PC-9 (cell line): ENCODE data around the gene UBTD1. TPM values are rescaled to one million over a fixed set of nuclear protein-coding genes. Genes with fewer than 3 reads are reported as not detected.

Experiments used
- BruUV-seq: library from RNA; stranded (reverse); fragments of 400-500 nt; replicated peaks from 2 replicates; lab custom pipeline; 2021; lab: Mats Ljungman, UMichigan
- CTCF ChIA-PET: fragments of 300-600 bp; sonication (Branson Sonifier 250); formaldehyde crosslinking; loops from one replicate; lab custom pipeline; 2022; ENCODE audit warnings: antibody characterized with exemption; lab: Charles Lee
- POLR2A ChIA-PET: fragments of 300-600 bp; sonication (Branson Sonifier 250); formaldehyde crosslinking; loops from one replicate; lab custom pipeline; 2022; ENCODE audit warnings: antibody characterized with exemption; ENCODE audit not compliant: unreplicated experiment; lab: Charles Lee
- DNase-seq, 2 experiments: peaks; one replicate each; pipeline versions ENCODE4 v3.0.0 to v3.0.0-alpha.2; 2015 to 2022; ENCODE audit warnings: mixed read lengths in 1 of 2
- H2AFZ ChIP-seq: fragments of 200-600 bp; sonication (generic); 2 replicates; pipeline ENCODE4 v1.8.1; 2017; ENCODE audit warnings: antibody characterized with exemption
- H3F3A ChIP-seq: fragments of 200-600 bp; sonication (generic); 2 replicates; pipeline ENCODE4 v1.8.1; 2017; ENCODE audit warnings: antibody characterized with exemption, mild to moderate bottlenecking, low read depth; ENCODE audit not compliant: insufficient read depth
- H3K27ac ChIP-seq: fragments of 200-600 bp; sonication (generic); 2 replicates; pipeline ENCODE4 v1.6.1; 2016; ENCODE audit warnings: mixed run types
- H3K27me3 ChIP-seq: fragments of 200-600 bp; sonication (generic); 2 replicates; pipeline ENCODE4 v1.6.1; 2016; ENCODE audit warnings: low read depth, mixed run types; ENCODE audit not compliant: insufficient read depth
- H3K36me3 ChIP-seq: fragments of 200-600 bp; sonication (generic); 2 replicates; pipeline ENCODE4 v1.6.1; 2016; ENCODE audit warnings: low read depth, mixed run types
- H3K4me1 ChIP-seq: fragments of 200-600 bp; sonication (generic); replicated peaks from 2 replicates; pipeline ENCODE4 v1.6.1; 2016; ENCODE audit warnings: mixed run types; ENCODE audit not compliant: insufficient read depth
- H3K4me2 ChIP-seq: fragments of 200-600 bp; sonication (generic); 2 replicates; pipeline ENCODE4 v1.6.1; 2017; ENCODE audit warnings: mixed run types
- H3K4me3 ChIP-seq: fragments of 200-600 bp; sonication (generic); 2 replicates; pipeline ENCODE4 v1.6.1; 2016; ENCODE audit warnings: mixed run types
- H3K79me2 ChIP-seq: fragments of 200-600 bp; sonication (generic); 2 replicates; pipeline ENCODE4 v1.6.1; 2017; ENCODE audit warnings: low read depth, mixed run types
- H3K9me2 ChIP-seq: fragments of 200-600 bp; sonication (generic); 2 replicates; pipeline ENCODE4 v1.8.1; 2017; ENCODE audit warnings: mild to moderate bottlenecking; ENCODE audit not compliant: insufficient read depth
- H3K9me3 ChIP-seq: fragments of 200-600 bp; sonication (generic); 2 replicates; pipeline ENCODE4 v1.8.1; 2016; ENCODE audit warnings: low read depth; ENCODE audit not compliant: insufficient read depth
- H4K20me1 ChIP-seq: fragments of 200-600 bp; sonication (generic); 2 replicates; pipeline ENCODE4 v1.8.1; 2017; ENCODE audit not compliant: insufficient read depth
- EZH2 ChIP-seq: fragments of 200-600 bp; sonication (generic); IDR thresholded peaks from 2 replicates; pipeline ENCODE4 v1.8.0; 2017; ENCODE audit warnings: antibody characterized with exemption, low read depth
- intact Hi-C: fragments of 100-400 bp; cut with micrococcal nuclease; formaldehyde crosslinking; loops from one replicate; pipeline ENCODE4 v1.10.0; 2022; ENCODE audit not compliant: unreplicated experiment
- total RNA-seq: library from RNA; stranded (reverse); gene quantifications from 2 replicates; pipeline ENCODE4 v1.2.3, GENCODE V29; 2021
- TF ChIP-seq, protein P1 (sequence below): fragments of 200-600 bp; sonication (generic); conservative IDR thresholded peaks from 2 replicates; pipeline ENCODE4 v1.6.1; 2017; ENCODE audit warnings: mixed run types, antibody characterized with exemption, mild to moderate bottlenecking, moderate library complexity

UBTD1 gene
- total RNA-seq, 1 experiment from 2014 or later = 17.1 TPM

DNA sequence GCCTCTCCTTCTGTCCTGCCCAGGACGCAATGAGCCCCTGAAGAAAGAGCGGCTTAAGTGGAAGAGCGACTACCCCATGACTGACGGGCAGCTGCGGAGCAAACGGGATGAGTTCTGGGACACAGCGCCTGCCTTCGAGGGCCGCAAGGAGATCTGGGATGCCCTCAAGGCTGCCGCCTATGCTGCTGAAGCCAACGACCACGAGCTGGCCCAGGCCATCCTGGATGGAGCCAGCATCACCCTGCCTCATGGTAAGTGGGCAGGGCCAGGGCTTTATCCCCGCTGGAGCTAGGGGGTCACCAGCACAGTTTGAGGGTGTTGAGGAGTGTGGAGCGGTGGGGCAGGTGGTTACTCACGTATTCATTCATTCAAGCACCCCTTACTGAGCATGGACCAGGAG, 69.2 kb downstream of the UBTD1 start:
- Histone ChIP-seq H3K4me2 (no peak overlapping the region), H3K4me3 (no peak overlapping the region), H2AFZ (no peak overlapping the region), H3F3A (peaks cover 31% of the 10 kb centered on the region; the same call in 1 of the 2 replicates), H4K20me1 (no peaks in the 10 kb centered on the region), H3K79me2 (no peaks in the 10 kb centered on the region), H3K27ac (no peak overlapping the region), H3K9me3 (no peaks in the 10 kb centered on the region), H3K36me3 (no peaks in the 10 kb centered on the region), H3K9me2 (no peaks in the 10 kb centered on the region), H3K27me3 (no peaks in the 10 kb centered on the region), H3K4me1 (peaks cover 58% of the 10 kb centered on the region)
- no peak for DNase-seq
- POLR2A ChIA-PET = no interaction called here
- CTCF ChIA-PET = no interaction called here
- BruUV-seq = no TSS peak
- TF ChIP-seq, protein P1, sequence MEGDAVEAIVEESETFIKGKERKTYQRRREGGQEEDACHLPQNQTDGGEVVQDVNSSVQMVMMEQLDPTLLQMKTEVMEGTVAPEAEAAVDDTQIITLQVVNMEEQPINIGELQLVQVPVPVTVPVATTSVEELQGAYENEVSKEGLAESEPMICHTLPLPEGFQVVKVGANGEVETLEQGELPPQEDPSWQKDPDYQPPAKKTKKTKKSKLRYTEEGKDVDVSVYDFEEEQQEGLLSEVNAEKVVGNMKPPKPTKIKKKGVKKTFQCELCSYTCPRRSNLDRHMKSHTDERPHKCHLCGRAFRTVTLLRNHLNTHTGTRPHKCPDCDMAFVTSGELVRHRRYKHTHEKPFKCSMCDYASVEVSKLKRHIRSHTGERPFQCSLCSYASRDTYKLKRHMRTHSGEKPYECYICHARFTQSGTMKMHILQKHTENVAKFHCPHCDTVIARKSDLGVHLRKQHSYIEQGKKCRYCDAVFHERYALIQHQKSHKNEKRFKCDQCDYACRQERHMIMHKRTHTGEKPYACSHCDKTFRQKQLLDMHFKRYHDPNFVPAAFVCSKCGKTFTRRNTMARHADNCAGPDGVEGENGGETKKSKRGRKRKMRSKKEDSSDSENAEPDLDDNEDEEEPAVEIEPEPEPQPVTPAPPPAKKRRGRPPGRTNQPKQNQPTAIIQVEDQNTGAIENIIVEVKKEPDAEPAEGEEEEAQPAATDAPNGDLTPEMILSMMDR = no peak
- TF ChIP-seq EZH2 = no peak
- intact Hi-C loops = no loop called here

DNA sequence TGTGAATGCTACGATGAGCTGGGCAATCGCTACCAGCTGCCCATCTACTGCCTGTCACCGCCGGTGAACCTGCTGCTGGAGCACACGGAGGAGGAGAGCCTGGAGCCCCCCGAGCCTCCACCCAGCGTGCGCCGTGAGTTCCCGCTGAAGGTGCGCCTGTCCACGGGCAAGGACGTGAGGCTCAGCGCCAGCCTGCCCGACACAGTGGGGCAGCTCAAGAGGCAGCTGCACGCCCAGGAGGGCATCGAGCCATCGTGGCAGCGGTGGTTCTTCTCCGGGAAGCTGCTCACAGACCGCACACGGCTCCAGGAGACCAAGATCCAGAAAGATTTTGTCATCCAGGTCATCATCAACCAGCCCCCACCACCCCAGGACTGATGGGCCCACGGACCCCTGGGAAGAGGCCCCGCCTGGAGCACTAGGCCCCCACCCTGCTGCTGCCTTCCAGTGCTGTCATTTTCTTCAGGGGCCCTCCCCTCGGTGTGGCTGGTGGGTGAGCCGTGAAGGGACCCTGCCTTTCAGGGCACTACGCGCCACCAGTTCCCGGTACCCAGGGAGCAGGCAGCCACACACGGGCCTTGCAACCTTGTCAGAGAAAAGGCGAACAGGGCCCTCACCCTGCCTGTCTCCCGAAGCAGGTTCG, 71.5 kb downstream of the UBTD1 start:
- no peak overlapping the region for H2AFZ ChIP-seq
- no peak for DNase-seq
- H3K9me3 ChIP-seq = no peaks in the 10 kb centered on the region
- peak overlapping the region; percentile 74 for H3K27ac ChIP-seq
- intact Hi-C loops = loop anchor here (5.0 kb wide), 1 partner anchor 108 kb away; no protein-coding TSS in a partner anchor
- POLR2A ChIA-PET = interaction anchor here (0.5 kb wide), 1 partner anchor 26 kb away, joined by 3 read pairs; no protein-coding TSS in a partner anchor
- no peaks in the 10 kb centered on the region for H4K20me1 ChIP-seq
- peaks cover 76% of the 10 kb centered on the region for H3K4me1 ChIP-seq
- H3K79me2 ChIP-seq = no peaks in the 10 kb centered on the region
- no peaks in the 10 kb centered on the region for H3K9me2 ChIP-seq
- no peaks in the 10 kb centered on the region for H3K36me3 ChIP-seq
- BruUV-seq = no TSS peak
- TF ChIP-seq, protein P1 = no peak
- TF ChIP-seq EZH2 = no peak
- H3K27me3 ChIP-seq = no peaks in the 10 kb centered on the region
- H3K4me2 ChIP-seq = peak overlapping the region; percentile 76
- CTCF ChIA-PET = no interaction called here
- peaks cover 44% of the 10 kb centered on the region; the same call in 1 of the 2 replicates for H3F3A ChIP-seq
- H3K4me3 ChIP-seq = no peak overlapping the region

DNA sequence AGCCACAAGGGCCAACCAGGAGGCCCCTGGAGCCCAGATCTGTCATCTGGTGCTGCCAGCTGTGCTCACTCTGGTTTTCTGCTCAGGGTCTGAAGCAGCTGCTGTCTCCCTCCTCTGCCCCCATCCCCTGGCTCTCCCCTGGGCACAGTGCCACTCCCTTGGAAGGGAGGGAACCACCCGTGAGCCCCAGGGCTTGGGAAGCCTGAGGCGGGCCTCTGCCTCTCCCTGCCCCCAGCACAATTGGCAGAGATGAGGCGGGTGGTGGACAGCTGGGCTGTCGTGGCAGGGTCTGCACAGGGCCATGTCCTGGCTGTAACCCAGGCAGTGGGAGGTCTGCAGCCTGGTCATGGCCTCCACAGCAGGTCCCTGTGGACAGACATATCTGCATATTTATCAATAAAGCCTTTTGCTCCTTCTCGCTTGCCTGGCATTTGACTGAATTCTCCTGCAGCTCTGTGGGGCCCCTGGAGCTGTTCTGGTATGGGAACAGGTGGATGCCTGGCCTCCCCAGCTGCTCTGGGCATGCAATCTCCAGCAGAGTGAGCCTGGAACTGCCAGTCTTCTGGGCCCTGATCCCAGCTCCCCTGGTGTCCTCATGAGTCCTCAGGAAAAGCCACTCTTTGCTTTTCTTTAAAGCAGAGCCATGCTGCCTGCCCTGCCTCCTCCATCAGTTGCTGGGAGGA, 72.2 kb downstream of the UBTD1 start:
- POLR2A ChIA-PET = interaction anchor here (0.5 kb wide), 1 partner anchor 25 kb away, joined by 3 read pairs; no protein-coding TSS in a partner anchor
- peaks cover 72% of the 10 kb centered on the region for H3K4me1 ChIP-seq
- no peak for TF ChIP-seq EZH2
- TF ChIP-seq, protein P1 = no peak
- BruUV-seq = no TSS peak
- H3K4me3 ChIP-seq = no peak overlapping the region
- no peaks in the 10 kb centered on the region for H3K36me3 ChIP-seq
- no peaks in the 10 kb centered on the region for H3K27me3 ChIP-seq
- H4K20me1 ChIP-seq = no peaks in the 10 kb centered on the region
- intact Hi-C loops = loop anchor here (1.0 to 5.0 kb wide), 2 partner anchors 73 to 109 kb away; partner anchors contain the start of genes MMS19 and UBTD1
- H3K79me2 ChIP-seq = no peaks in the 10 kb centered on the region
- H3K9me2 ChIP-seq = no peaks in the 10 kb centered on the region
- H2AFZ ChIP-seq = no peak overlapping the region
- no peaks in the 10 kb centered on the region for H3K9me3 ChIP-seq
- CTCF ChIA-PET = interaction anchor here (0.7 to 1.7 kb wide), 5 partner anchors 13 to 157 kb away, joined by 3 to 5 read pairs (median 4); partner anchors contain the start of gene HOGA1
- H3K27ac ChIP-seq = peak overlapping the region; percentile 74
- H3K4me2 ChIP-seq = peak overlapping the region; percentile 76
- peak in 1 of 2 experiments; percentile 9 for DNase-seq
- H3F3A ChIP-seq = peaks cover 46% of the 10 kb centered on the region; the same call in 1 of the 2 replicates
